WERI-Rb-1 (cell line): ENCODE data around the gene SEC23B.

Experiments
- DNase-seq: peaks from one replicate; pipeline ENCODE4 v3.0.0-alpha.2; 2020
- H3K27ac ChIP-seq: fragments of 250-450 bp; sonication (Bioruptor Pico); 2 replicates; pipeline ENCODE4 v1.5.1; 2020; ENCODE audit warnings: mild to moderate bottlenecking, moderate library complexity
- H3K27me3 ChIP-seq: fragments of 250-450 bp; sonication (Bioruptor Pico); 2 replicates; pipeline ENCODE4 v1.5.1; 2021; ENCODE audit warnings: mild to moderate bottlenecking, low read depth, moderate library complexity; ENCODE audit not compliant: insufficient read depth, severe bottlenecking
- H3K36me3 ChIP-seq: fragments of 250-450 bp; sonication (Bioruptor Pico); 2 replicates; pipeline ENCODE4 v1.5.1; 2020; ENCODE audit warnings: mild to moderate bottlenecking, moderate library complexity
- H3K4me3 ChIP-seq: 2 replicates; pipeline ENCODE4 v1.5.1; 2011; ENCODE audit warnings: low read depth, mild to moderate bottlenecking, control low read depth, low read length
- H3K9me3 ChIP-seq: fragments of 250-450 bp; sonication (Bioruptor Pico); 2 replicates; pipeline ENCODE4 v1.5.1; 2021; ENCODE audit warnings: mild to moderate bottlenecking, moderate library complexity; ENCODE audit not compliant: severe bottlenecking
- CTCF ChIP-seq: IDR thresholded peaks from 2 replicates; pipeline ENCODE4 v1.5.1; 2011; ENCODE audit warnings: low read depth, mild to moderate bottlenecking, control low read depth, inconsistent platforms, low read length

The SEC23B gene

GRCh38 chr20:18507218-18508191 is at the start of gene SEC23B:
Gene SEC23B (plus strand): TSS chr20:18507940. CDS start chr20:18510836, 2,896 bp downstream.
- Histone ChIP-seq H3K27me3 (no peaks in the 10 kb centered on the region), H3K27ac (peak within 1 kb of the TSS; percentile 96), H3K9me3 (no peaks in the 10 kb centered on the region), H3K4me3 (peak within 1 kb of the TSS; percentile 99), H3K36me3 (peaks cover 29% of the 10 kb centered on the region)
- DNase-seq: peak; percentile 97
- no peak for TF ChIP-seq CTCF

GRCh38 chr20:18465536-18466200 is 42.1 kb upstream of the SEC23B start:
- no peak overlapping the region for H3K27ac ChIP-seq
- no peak for DNase-seq
- H3K27me3 ChIP-seq: no peaks in the 10 kb centered on the region
- no peak for TF ChIP-seq CTCF
- H3K36me3 ChIP-seq: peaks cover 5% of the 10 kb centered on the region
- no peaks in the 10 kb centered on the region for H3K9me3 ChIP-seq
- no peak overlapping the region; the same call in 1 of the 2 replicates for H3K4me3 ChIP-seq

- no peaks in the 10 kb centered on the region for H3K9me3 ChIP-seq
- no peak for DNase-seq
- H3K4me3 ChIP-seq: peak overlapping the region; percentile 94
- peaks cover 5% of the 10 kb centered on the region for H3K36me3 ChIP-seq
- no peaks in the 10 kb centered on the region for H3K27me3 ChIP-seq
- H3K27ac ChIP-seq: peak overlapping the region; percentile 96
- no peak for TF ChIP-seq CTCF
Observed at GRCh38 chr20:18466574-18466893, 41.2 kb upstream of the SEC23B start.

GRCh38 chr20:18466894-18467730 is 40.6 kb upstream of the SEC23B start, which contains the start of the genes DZANK1 and POLR3F:
Gene DZANK1 (minus strand): TSS chr20:18467030. CDS start chr20:18465358, 1,672 bp downstream.
Gene POLR3F (plus strand): TSS chr20:18467390. CDS start chr20:18467507, 117 bp downstream.
- H3K9me3 ChIP-seq: no peaks in the 10 kb centered on the region
- peak; percentile 97 for DNase-seq
- peaks cover 5% of the 10 kb centered on the region for H3K36me3 ChIP-seq
- peak within 1 kb of the TSS; percentile 96 for H3K27ac ChIP-seq
- no peak for TF ChIP-seq CTCF
- no peaks in the 10 kb centered on the region for H3K27me3 ChIP-seq
- H3K4me3 ChIP-seq: peak within 1 kb of the TSS; percentile 94

- DNase-seq: no peak
- Histone ChIP-seq H3K36me3 (peaks cover 54% of the 10 kb centered on the region), H3K9me3 (no peaks in the 10 kb centered on the region), H3K27me3 (no peaks in the 10 kb centered on the region), H3K27ac (no peak overlapping the region), H3K4me3 (no peak overlapping the region)
- TF ChIP-seq CTCF: no peak
Observed at GRCh38 chr20:18477218-18477617, 30.5 kb upstream of the SEC23B start.
